ENCODE results near the gene CARD14. TPM values are rescaled to one million over a fixed set of nuclear protein-coding genes. Genes with fewer than 3 reads are reported as not detected.

Gene CARD14
- total and polyA plus RNA-seq, 2 of the 13 experiments (the other 11 are each of a cell fraction or from before 2014, with no cell fraction given), result 0.11 TPM; not detected in 1

GRCh38 chr17:80201446-80201845, 31.6 kb downstream of the CARD14 start:
- H3K4me3 ChIP-seq (replicated peaks in 1 of 3; ENCODE audit: insufficient read depth in 1 of 3, low read depth in 2 of 3, low read length in 3 of 3), result no peak overlapping the region
- no peak overlapping the region for H3K27ac ChIP-seq (ENCODE audit: extremely low read length, insufficient read depth, low read length)
- H3K9me3 ChIP-seq (ENCODE audit: low read length), result no peaks in the 10 kb centered on the region
- no peak for DNase-seq (ENCODE audit: low spot score)
- H3K36me3 ChIP-seq (replicated peaks in 1 of 2; ENCODE audit: control insufficient read depth in 1 of 2, insufficient read depth in 2 of 2, low read length in 2 of 2), result no peaks in the 10 kb centered on the region
- no peak overlapping the region for H3K4me2 ChIP-seq (ENCODE audit: low read depth, low read length)
- CTCF ChIA-PET (ENCODE audit: low intra/inter-chr PET ratio, low total read pairs), result no interaction called here
- 62% methylated on average over 15 of the region's 15 CpGs for WGBS (ENCODE audit: low lambda C conversion rate)
- TF ChIP-seq FOXC1 (CRISPR knock-in tag; IDR thresholded peaks at IDR 0.05; ENCODE audit: borderline replicate concordance) (no peak), POLR2G (IDR thresholded peaks at IDR 0.05; ENCODE audit: low read depth, low read length) (0 out of 2 replicates have a peak, but pooled peaks have one; percentile 31), FOXO1 (CRISPR knock-in tag; IDR thresholded peaks at IDR 0.05) (no peak), FOXA1 (IDR thresholded peaks at IDR 0.05) (no peak), FOXA1 (CRISPR knock-in tag; IDR thresholded peaks at IDR 0.05) (no peak), MTA1 (CRISPR knock-in tag; IDR thresholded peaks at IDR 0.05; ENCODE audit: borderline replicate concordance) (no peak), ZSCAN12 (CRISPR knock-in tag; IDR thresholded peaks at IDR 0.05) (no peak), ZMYM3 (CRISPR knock-in tag; IDR thresholded peaks at IDR 0.05) (no peak)
- H3K9ac ChIP-seq (ENCODE audit: insufficient read depth, low read depth, low read length), result no peak overlapping the region
- no peak overlapping the region for H2AFZ ChIP-seq (ENCODE audit: low read length)
- intact Hi-C loops (cut with micrococcal nuclease; ENCODE audit: unreplicated experiment), result no loop called here
- no peak for ATAC-seq
- no peak for FAIRE-seq
- H3K4me1 ChIP-seq (ENCODE audit: insufficient read depth, low read length), result peaks cover 16% of the 10 kb centered on the region
- BruUV-seq (replicated peaks), result no TSS peak
- peaks cover 0 to 16% of the 10 kb centered on the region in 2 experiments; a peak in 3 of 5 replicates for H3K27me3 ChIP-seq (ENCODE audit: control insufficient read depth in 1 of 2, insufficient read depth in 2 of 2, low read length in 2 of 2)
- in situ Hi-C loops (cut with HindIII; ENCODE audit: extremely low pct_ligation_motif_present, low pct_unique_long_range_greater_than_20kb), result no loop called here
- POLR2A ChIA-PET, result no interaction called here
- no peaks in the 10 kb centered on the region for H4K20me1 ChIP-seq (ENCODE audit: insufficient read depth, low read length)
- no peaks in the 10 kb centered on the region for H3K79me2 ChIP-seq (ENCODE audit: insufficient read depth, low read length)

DNA sequence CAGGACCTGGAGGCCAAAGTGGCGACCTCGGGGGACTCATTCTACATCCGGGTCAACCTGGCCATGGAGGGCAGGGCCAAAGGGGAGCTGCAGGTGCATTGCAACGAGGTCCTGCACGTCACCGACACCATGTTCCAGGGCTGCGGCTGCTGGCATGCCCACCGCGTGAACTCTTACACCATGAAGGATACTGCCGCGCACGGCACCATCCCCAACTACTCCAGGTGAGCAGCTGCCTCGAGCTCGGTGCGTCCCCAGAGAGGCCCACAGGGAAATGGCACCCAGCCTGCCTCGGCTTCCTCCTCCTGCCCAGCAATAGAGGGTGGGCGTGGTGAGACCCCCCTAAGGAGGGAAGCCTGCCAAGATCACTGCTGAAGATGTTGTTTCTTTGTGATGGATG, 32.4 kb downstream of the CARD14 start:
- Histone ChIP-seq H3K36me3 (replicated peaks in 1 of 2; ENCODE audit: control insufficient read depth in 1 of 2, insufficient read depth in 2 of 2, low read length in 2 of 2) (no peaks in the 10 kb centered on the region), H3K4me2 (ENCODE audit: low read depth, low read length) (no peak overlapping the region), H4K20me1 (ENCODE audit: insufficient read depth, low read length) (no peaks in the 10 kb centered on the region), H3K4me1 (ENCODE audit: insufficient read depth, low read length) (peaks cover 16% of the 10 kb centered on the region), H3K9me3 (ENCODE audit: low read length) (no peaks in the 10 kb centered on the region), H3K79me2 (ENCODE audit: insufficient read depth, low read length) (no peaks in the 10 kb centered on the region), H3K27ac (ENCODE audit: extremely low read length, insufficient read depth, low read length) (no peak overlapping the region), H3K27me3 (ENCODE audit: control insufficient read depth in 1 of 2, insufficient read depth in 2 of 2, low read length in 2 of 2) (peaks cover 0 to 16% of the 10 kb centered on the region in 2 experiments; a peak in 2 of 5 replicates), H2AFZ (ENCODE audit: low read length) (no peak overlapping the region), H3K4me3 (replicated peaks in 1 of 3; ENCODE audit: insufficient read depth in 1 of 3, low read depth in 2 of 3, low read length in 3 of 3) (no peak overlapping the region), H3K9ac (ENCODE audit: insufficient read depth, low read depth, low read length) (no peak overlapping the region)
- TF ChIP-seq AGO2 (optimal IDR thresholded peaks at IDR 0.05; ENCODE audit: low read depth, low read length), result peak; percentile 50
- no peak for TF ChIP-seq MATR3 (CRISPR knock-in tag; IDR thresholded peaks at IDR 0.05)
- TF ChIP-seq ZNF83 (CRISPR knock-in tag; IDR thresholded peaks at IDR 0.05; ENCODE audit: borderline replicate concordance), result no peak
- TF ChIP-seq RARG (CRISPR knock-in tag; IDR thresholded peaks at IDR 0.05; ENCODE audit: low read depth), result no peak
- TF ChIP-seq NR2C2 (CRISPR knock-in tag; IDR thresholded peaks at IDR 0.05; ENCODE audit: borderline replicate concordance), result 0 out of 2 replicates have a peak, but pooled peaks have one; percentile 30
- in situ Hi-C loops (cut with HindIII; ENCODE audit: extremely low pct_ligation_motif_present, low pct_unique_long_range_greater_than_20kb), result no loop called here
- DNase-seq (ENCODE audit: low spot score), result no peak
- ChIA-PET POLR2A (no interaction called here), CTCF (ENCODE audit: low intra/inter-chr PET ratio, low total read pairs) (no interaction called here)
- BruUV-seq (replicated peaks), result no TSS peak
- intact Hi-C loops (cut with micrococcal nuclease; ENCODE audit: unreplicated experiment), result no loop called here
- ATAC-seq, result no peak
- no peak for FAIRE-seq
- WGBS (ENCODE audit: low lambda C conversion rate), result 71% methylated on average over 6 of the region's 17 CpGs
